GM12878 (cell line): ENCODE data around the gene CDC42BPB. TPM values are rescaled to one million over a fixed set of nuclear protein-coding genes. Genes with fewer than 3 reads are reported as not detected.
A peak's percentile ranks its signal among the peaks of the same experiment; 100 is the strongest.

Experiments used
- BHLHE40 ChIP-seq, 2 experiments: fragments of 450-650 bp in 1 of 2; IDR thresholded peaks; 2 replicates each; pipeline ENCODE4 v1.6.1; 2011 to 2017; ENCODE audit warnings: low read depth in 2 of 2, borderline replicate concordance in 1 of 2, improper control_type of control experiment in 1 of 2, low read length in 1 of 2, mild to moderate bottlenecking in 1 of 2
- E4F1 ChIP-seq: fragments of 450-650 bp; IDR thresholded peaks from 2 replicates; pipeline ENCODE4 v1.6.1; 2018; ENCODE audit warnings: borderline replicate concordance, mild to moderate bottlenecking; ENCODE audit not compliant: partially characterized antibody
- HDAC2 ChIP-seq: fragments of 200-600 bp; sonication (generic); IDR thresholded peaks from 2 replicates; pipeline ENCODE4 v1.6.1; 2017
- MAX ChIP-seq: IDR thresholded peaks from 2 replicates; pipeline ENCODE4 v1.6.1; 2012; ENCODE audit warnings: low read depth, low read length, improper control_type of control experiment
- MYC ChIP-seq: IDR thresholded peaks from 2 replicates; pipeline ENCODE4 v1.6.1; 2011; ENCODE audit warnings: mild to moderate bottlenecking, low read length, moderate library complexity, inconsistent platforms; ENCODE audit not compliant: insufficient read depth, insufficient replicate concordance, insufficient read length, severe bottlenecking
- RFX5 ChIP-seq: IDR thresholded peaks from 2 replicates; pipeline ENCODE4 v1.6.1; 2011; ENCODE audit warnings: low read depth, low read length, improper control_type of control experiment
- WRNIP1 ChIP-seq: IDR thresholded peaks from 2 replicates; pipeline ENCODE4 v1.6.1; 2011; ENCODE audit warnings: low read depth, low read length, improper control_type of control experiment, borderline replicate concordance
- ZNF384 ChIP-seq: IDR thresholded peaks from 2 replicates; pipeline ENCODE4 v1.6.1; 2012; ENCODE audit warnings: low read depth, mild to moderate bottlenecking, low read length, improper control_type of control experiment, borderline replicate concordance
- polyA plus RNA-seq, 11 experiments: library from polyadenylated mRNA; depleted of rRNA in 4 of 11; unstranded in 6 of 11; stranded (reverse) in 5 of 11; fragments of >200 nt; fragmentation: Nextera tagmentation in 4 of 11; fragmentation: Illumina TruSeq in 1 of 11; extraction: Ambion mirVana in 4 of 11; extraction: Trizol in 1 of 11; gene quantifications; 1 replicate in 1 of 11; 2 replicates in 10 of 11; pipeline versions ENCODE4 v1.2.1 to v1.2.3, GENCODE V29; 2011 to 2016; ENCODE audit warnings: inconsistent platforms in 2 of 11, missing spikeins in 2 of 11, low read depth in 1 of 11
- total RNA-seq, 4 experiments: library from RNA; depleted of rRNA in 3 of 4; stranded (reverse); fragments of >200 nt in 3 of 4; fragmentation: Illumina TruSeq in 1 of 4; extraction: Trizol in 1 of 4; gene quantifications; 2 replicates each; pipeline versions ENCODE4 v1.2.1 to v1.2.3, GENCODE V29; 2013 to 2021

Gene CDC42BPB
- total and polyA plus RNA-seq, 10 of the 15 experiments (the other 5 are each of a cell fraction or from before 2014, with no cell fraction given): 0.42 to 22.1 (median 13.3) TPM

- TF ChIP-seq MAX (no peak), HDAC2 (no peak), WRNIP1 (no peak), BHLHE40 (IDR thresholded peaks at IDR 0.05; ENCODE audit: borderline replicate concordance in 1 of 2, low read depth in 2 of 2, low read length in 1 of 2) (peak in 1 of 2 experiments; percentile 22; a peak in 1 of 4 replicates), MYC (no peak), E4F1 (no peak), ZNF384 (peak; percentile 70; the same call in 1 of the 2 replicates), RFX5 (no peak)
- TF ChIP-seq, all 136 proteins: peak for 13
Observed at GRCh38 chr14:103078420-103078749, 21.0 kb upstream of the CDC42BPB start (continued).
